Left ventricle myocardium inferior (tissue), 1 donor: ENCODE data around the gene ANKS1B. TPM values are rescaled to one million over a fixed set of nuclear protein-coding genes. Genes with fewer than 3 reads are reported as not detected.

Source experiments
- DNase-seq: peaks from one replicate; pipeline ENCODE4 v3.0.0-alpha.2; 2020
- H3K27ac ChIP-seq: fragments of 200-600 bp; replicated peaks from 2 replicates; pipeline ENCODE4 v1.8.0; 2021
- H3K27me3 ChIP-seq: fragments of 200-600 bp; 2 replicates; pipeline ENCODE4 v1.8.0; 2021; ENCODE audit warnings: low read depth
- H3K36me3 ChIP-seq: fragments of 200-600 bp; 2 replicates; pipeline ENCODE4 v1.8.0; 2021
- H3K4me1 ChIP-seq: fragments of 200-600 bp; 2 replicates; pipeline ENCODE4 v1.8.0; 2021
- H3K4me3 ChIP-seq: fragments of 200-600 bp; 2 replicates; pipeline ENCODE4 v1.8.0; 2021; ENCODE audit warnings: mild to moderate bottlenecking, moderate library complexity
- H3K9me3 ChIP-seq: fragments of 200-600 bp; replicated peaks from 2 replicates; pipeline ENCODE4 v1.8.0; 2021
- CTCF ChIP-seq: fragments of 200-600 bp; IDR thresholded peaks from 2 replicates; pipeline ENCODE4 v1.8.0; 2021; ENCODE audit warnings: antibody characterized with exemption, mild to moderate bottlenecking, borderline replicate concordance
- intact Hi-C: fragments of 100-400 bp; cut with micrococcal nuclease; formaldehyde crosslinking; loops from one replicate; pipeline ENCODE4 v1.11.0; 2022
- total RNA-seq: library from RNA; stranded (reverse); fragmentation: NEBNext Ultra II Directional; extraction: Animal tissue kit (Norgen Biotek cat#: 25700); gene quantifications from one replicate; pipeline ENCODE4 v1.2.1, GENCODE V29; 2021
- donor health status: DM: no; HTN: yes; CAD: no; lungs with severe emphysema.

The ANKS1B gene
- total RNA-seq, 1 donor from 2014 or later = 1.6 TPM

GRCh38 chr12:99154216-99154982 is 830.3 kb downstream of the ANKS1B start:
- TF ChIP-seq CTCF = no peak
- H3K4me1 ChIP-seq = no peaks in the 10 kb centered on the region
- peak overlapping the region; percentile 39 for H3K27ac ChIP-seq
- H3K36me3 ChIP-seq = no peaks in the 10 kb centered on the region
- intact Hi-C loops = no loop called here
- DNase-seq = no peak
- H3K4me3 ChIP-seq = peak overlapping the region; percentile 42
- H3K27me3 ChIP-seq = no peaks in the 10 kb centered on the region
- peaks cover 3% of the 10 kb centered on the region for H3K9me3 ChIP-seq

GRCh38 chr12:99153293-99153692 is 831.4 kb downstream of the ANKS1B start:
- no peaks in the 10 kb centered on the region for H3K9me3 ChIP-seq
- intact Hi-C loops = no loop called here
- no peaks in the 10 kb centered on the region for H3K36me3 ChIP-seq
- DNase-seq = no peak
- no peaks in the 10 kb centered on the region for H3K27me3 ChIP-seq
- H3K4me3 ChIP-seq = peak overlapping the region; percentile 42
- no peak overlapping the region for H3K27ac ChIP-seq
- TF ChIP-seq CTCF = no peak
- no peaks in the 10 kb centered on the region for H3K4me1 ChIP-seq

- Histone ChIP-seq H3K4me3 (no peak overlapping the region), H3K27me3 (no peaks in the 10 kb centered on the region), H3K4me1 (peaks cover 6% of the 10 kb centered on the region), H3K36me3 (no peaks in the 10 kb centered on the region), H3K9me3 (no peaks in the 10 kb centered on the region), H3K27ac (no peak overlapping the region)
- intact Hi-C loops = no loop called here
- DNase-seq = no peak
- no peak for TF ChIP-seq CTCF
Observed at GRCh38 chr12:99152337-99152736, 832.4 kb downstream of the ANKS1B start.

- Histone ChIP-seq H3K36me3 (no peaks in the 10 kb centered on the region), H3K4me3 (no peak overlapping the region), H3K4me1 (peaks cover 6% of the 10 kb centered on the region), H3K9me3 (no peaks in the 10 kb centered on the region), H3K27me3 (no peaks in the 10 kb centered on the region), H3K27ac (no peak overlapping the region)
- DNase-seq = no peak
- intact Hi-C loops = no loop called here
- no peak for TF ChIP-seq CTCF
Observed at GRCh38 chr12:99151744-99152143, 833.0 kb downstream of the ANKS1B start.

GRCh38 chr12:99147130-99147529 is 837.6 kb downstream of the ANKS1B start:
- Histone ChIP-seq H3K4me3 (no peak overlapping the region), H3K27ac (peak overlapping the region; percentile 42), H3K4me1 (peaks cover 6% of the 10 kb centered on the region), H3K27me3 (no peaks in the 10 kb centered on the region), H3K9me3 (no peaks in the 10 kb centered on the region), H3K36me3 (no peaks in the 10 kb centered on the region)
- DNase-seq = no peak
- intact Hi-C loops = no loop called here
- TF ChIP-seq CTCF = no peak
